Measurements from ENCODE around the gene C3orf85.

C3orf85 gene

GRCh38 chr3:109175411-109175810 lies 38.9 kb downstream of the C3orf85 start:
- H3K4me3 ChIP-seq, result no peak overlapping the region
- no peak overlapping the region for H3K27ac ChIP-seq
- TF ChIP-seq CTCF (IDR thresholded peaks at IDR 0.05), result no peak
- no peaks in the 10 kb centered on the region for H3K4me1 ChIP-seq
- H3K9me3 ChIP-seq, result no peaks in the 10 kb centered on the region
- H3K27me3 ChIP-seq, result no peaks in the 10 kb centered on the region
- no peak for DNase-seq
- H3K36me3 ChIP-seq, result no peaks in the 10 kb centered on the region
- intact Hi-C loops (cut with DNase I; ENCODE audit: low total_unique reads), result no loop called here

- no peak for DNase-seq
- intact Hi-C loops (cut with DNase I; ENCODE audit: low total_unique reads), result no loop called here
- H3K27ac ChIP-seq, result no peak overlapping the region
- H3K27me3 ChIP-seq, result no peaks in the 10 kb centered on the region
- H3K36me3 ChIP-seq, result no peaks in the 10 kb centered on the region
- H3K4me3 ChIP-seq, result no peak overlapping the region
- no peaks in the 10 kb centered on the region for H3K4me1 ChIP-seq
- no peaks in the 10 kb centered on the region for H3K9me3 ChIP-seq
- TF ChIP-seq CTCF (IDR thresholded peaks at IDR 0.05), result no peak
Observed at GRCh38 chr3:109176726-109177125, 40.2 kb downstream of the C3orf85 start.

- no peak overlapping the region for H3K4me3 ChIP-seq
- intact Hi-C loops (cut with DNase I; ENCODE audit: low total_unique reads), result no loop called here
- no peaks in the 10 kb centered on the region for H3K27me3 ChIP-seq
- no peak for DNase-seq
- no peaks in the 10 kb centered on the region for H3K4me1 ChIP-seq
- TF ChIP-seq CTCF (IDR thresholded peaks at IDR 0.05), result no peak
- no peaks in the 10 kb centered on the region for H3K36me3 ChIP-seq
- no peak overlapping the region for H3K27ac ChIP-seq
- H3K9me3 ChIP-seq, result no peaks in the 10 kb centered on the region
Observed at GRCh38 chr3:109177908-109178307, 41.4 kb downstream of the C3orf85 start.

- intact Hi-C loops (cut with DNase I; ENCODE audit: low total_unique reads), result no loop called here
- no peak overlapping the region for H3K4me3 ChIP-seq
- no peaks in the 10 kb centered on the region for H3K36me3 ChIP-seq
- H3K4me1 ChIP-seq, result no peaks in the 10 kb centered on the region
- H3K27ac ChIP-seq, result no peak overlapping the region
- no peaks in the 10 kb centered on the region for H3K27me3 ChIP-seq
- no peak for DNase-seq
- TF ChIP-seq CTCF (IDR thresholded peaks at IDR 0.05), result no peak
- H3K9me3 ChIP-seq, result no peaks in the 10 kb centered on the region
Observed at GRCh38 chr3:109178708-109179107, 42.2 kb downstream of the C3orf85 start.

GRCh38 chr3:109184726-109185125 lies 48.2 kb downstream of the C3orf85 start:
- Histone ChIP-seq H3K4me3 (no peak overlapping the region), H3K27ac (no peak overlapping the region), H3K4me1 (no peaks in the 10 kb centered on the region), H3K36me3 (no peaks in the 10 kb centered on the region), H3K27me3 (no peaks in the 10 kb centered on the region), H3K9me3 (no peaks in the 10 kb centered on the region)
- no peak for TF ChIP-seq CTCF (IDR thresholded peaks at IDR 0.05)
- intact Hi-C loops (cut with DNase I; ENCODE audit: low total_unique reads), result no loop called here
- DNase-seq, result no peak

GRCh38 chr3:109187390-109187789 lies 50.9 kb downstream of the C3orf85 start:
- TF ChIP-seq CTCF (IDR thresholded peaks at IDR 0.05), result no peak
- no peak for DNase-seq
- intact Hi-C loops (cut with DNase I; ENCODE audit: low total_unique reads), result no loop called here

More at GRCh38 chr3:109187390-109187789, 50.9 kb downstream of the C3orf85 start:
- H3K36me3 ChIP-seq, result no peaks in the 10 kb centered on the region
- H3K4me3 ChIP-seq, result no peak overlapping the region
- no peaks in the 10 kb centered on the region for H3K27me3 ChIP-seq
- H3K27ac ChIP-seq, result no peak overlapping the region
- H3K4me1 ChIP-seq, result no peaks in the 10 kb centered on the region
- no peaks in the 10 kb centered on the region for H3K9me3 ChIP-seq

Measured in tibial artery (tissue), 4 donors.